DND-41 (cell line): ENCODE results near the gene GTPBP2.

ENCODE experiments used
- ATAC-seq: fragments of 200-7000 bp; cut with Tn5 transposase; 3 replicates; pipeline ENCODE4 v1.9.1; 2021; ENCODE audit warnings: low read depth; ENCODE audit not compliant: insufficient read depth
- DNase-seq: peaks from one replicate; pipeline ENCODE4 v3.0.0-alpha.2; 2020
- H2AFZ ChIP-seq: 2 replicates; pipeline ENCODE4 v1.6.0; 2012; ENCODE audit warnings: low read depth, low read length
- H3K27ac ChIP-seq: 2 replicates; pipeline ENCODE4 v1.5.1; 2012; ENCODE audit warnings: low read length, inconsistent platforms
- H3K27me3 ChIP-seq: fragments of 200-600 bp; sonication (generic); 2 replicates; pipeline ENCODE4 v1.6.0; 2012; ENCODE audit warnings: low read length, mild to moderate bottlenecking, inconsistent platforms; ENCODE audit not compliant: insufficient read depth, poor library complexity
- H3K36me3 ChIP-seq: 2 replicates; pipeline ENCODE4 v1.5.1; 2012; ENCODE audit warnings: low read length, inconsistent platforms; ENCODE audit not compliant: insufficient read depth
- H3K4me1 ChIP-seq: 2 replicates; pipeline ENCODE4 v1.5.1; 2012; ENCODE audit warnings: mild to moderate bottlenecking, low read length; ENCODE audit not compliant: insufficient read depth
- H3K4me2 ChIP-seq: 2 replicates; pipeline ENCODE4 v1.6.0; 2012; ENCODE audit warnings: mild to moderate bottlenecking, moderate library complexity, low read length, inconsistent platforms; ENCODE audit not compliant: insufficient read depth
- H3K4me3 ChIP-seq, 2 experiments: fragments of 200-600 bp in 1 of 2; shearing (Covaris generic) in 1 of 2; 2 replicates each; pipeline ENCODE4 v1.5.1; 2012 to 2016; ENCODE audit warnings: inconsistent platforms in 2 of 2, low read length in 2 of 2, mild to moderate bottlenecking in 2 of 2, low read depth in 1 of 2, moderate library complexity in 1 of 2
- H3K79me2 ChIP-seq: 2 replicates; pipeline ENCODE4 v1.6.0; 2012; ENCODE audit warnings: low read length, inconsistent platforms; ENCODE audit not compliant: insufficient read depth
- H3K9ac ChIP-seq: 2 replicates; pipeline ENCODE4 v1.6.0; 2012; ENCODE audit warnings: low read depth, mild to moderate bottlenecking, inconsistent platforms, low read length, moderate library complexity
- H3K9me3 ChIP-seq: 2 replicates; pipeline ENCODE4 v1.5.1; 2012; ENCODE audit warnings: low read length, moderate library complexity, mild to moderate bottlenecking, inconsistent platforms; ENCODE audit not compliant: insufficient read depth, severe bottlenecking
- H4K20me1 ChIP-seq: 2 replicates; pipeline ENCODE4 v1.6.0; 2012; ENCODE audit warnings: low read length; ENCODE audit not compliant: insufficient read depth
- EZH2 ChIP-seq: IDR thresholded peaks from 3 replicates; pipeline ENCODE4 v1.6.1; 2012; ENCODE audit warnings: borderline replicate concordance, low read depth, mild to moderate bottlenecking, moderate library complexity, low read length, inconsistent platforms; ENCODE audit not compliant: severe bottlenecking
- TF ChIP-seq, protein P1 (sequence below): IDR thresholded peaks from 2 replicates; pipeline ENCODE4 v1.5.1; 2012; ENCODE audit warnings: borderline replicate concordance, low read length, moderate library complexity, mild to moderate bottlenecking; ENCODE audit not compliant: poor library complexity, severe bottlenecking; ENCODE audit errors: extremely low read depth

Gene GTPBP2

DNA sequence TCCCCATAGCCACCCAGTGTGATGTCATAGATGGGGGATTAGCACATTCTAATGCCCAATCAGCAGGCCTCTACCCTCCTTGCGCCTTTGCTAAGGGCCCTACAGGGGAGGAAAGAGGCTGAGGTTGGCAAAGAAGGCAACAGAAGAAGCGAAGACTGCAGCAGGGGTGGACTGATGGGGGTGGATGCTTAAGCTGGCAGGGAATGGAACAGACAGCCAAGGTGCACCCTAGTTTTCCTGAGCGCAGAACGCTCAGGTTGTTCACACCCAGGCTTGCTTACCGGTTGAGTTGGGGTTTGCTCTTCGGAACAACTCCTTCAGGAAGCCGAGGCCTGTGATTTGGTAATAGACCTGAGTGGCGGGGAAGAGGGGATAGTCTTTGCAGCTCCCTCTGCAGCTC, 45.9 kb upstream of the GTPBP2 start:
- H3K4me3 ChIP-seq, result no peak overlapping the region
- no peak overlapping the region for H3K4me2 ChIP-seq
- H2AFZ ChIP-seq, result no peak overlapping the region
- no peaks in the 10 kb centered on the region for H3K4me1 ChIP-seq
- H3K9me3 ChIP-seq, result no peaks in the 10 kb centered on the region
- H4K20me1 ChIP-seq, result peaks cover 7% of the 10 kb centered on the region; the same call in 1 of the 2 replicates
- no peak overlapping the region for H3K27ac ChIP-seq
- TF ChIP-seq EZH2, result no peak
- TF ChIP-seq, protein P1, sequence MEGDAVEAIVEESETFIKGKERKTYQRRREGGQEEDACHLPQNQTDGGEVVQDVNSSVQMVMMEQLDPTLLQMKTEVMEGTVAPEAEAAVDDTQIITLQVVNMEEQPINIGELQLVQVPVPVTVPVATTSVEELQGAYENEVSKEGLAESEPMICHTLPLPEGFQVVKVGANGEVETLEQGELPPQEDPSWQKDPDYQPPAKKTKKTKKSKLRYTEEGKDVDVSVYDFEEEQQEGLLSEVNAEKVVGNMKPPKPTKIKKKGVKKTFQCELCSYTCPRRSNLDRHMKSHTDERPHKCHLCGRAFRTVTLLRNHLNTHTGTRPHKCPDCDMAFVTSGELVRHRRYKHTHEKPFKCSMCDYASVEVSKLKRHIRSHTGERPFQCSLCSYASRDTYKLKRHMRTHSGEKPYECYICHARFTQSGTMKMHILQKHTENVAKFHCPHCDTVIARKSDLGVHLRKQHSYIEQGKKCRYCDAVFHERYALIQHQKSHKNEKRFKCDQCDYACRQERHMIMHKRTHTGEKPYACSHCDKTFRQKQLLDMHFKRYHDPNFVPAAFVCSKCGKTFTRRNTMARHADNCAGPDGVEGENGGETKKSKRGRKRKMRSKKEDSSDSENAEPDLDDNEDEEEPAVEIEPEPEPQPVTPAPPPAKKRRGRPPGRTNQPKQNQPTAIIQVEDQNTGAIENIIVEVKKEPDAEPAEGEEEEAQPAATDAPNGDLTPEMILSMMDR, result no peak
- H3K79me2 ChIP-seq, result no peaks in the 10 kb centered on the region
- DNase-seq (no peak), ATAC-seq (no peak)
- no peaks in the 10 kb centered on the region for H3K27me3 ChIP-seq
- peaks cover 88% of the 10 kb centered on the region for H3K36me3 ChIP-seq
- no peak overlapping the region for H3K9ac ChIP-seq

DNA sequence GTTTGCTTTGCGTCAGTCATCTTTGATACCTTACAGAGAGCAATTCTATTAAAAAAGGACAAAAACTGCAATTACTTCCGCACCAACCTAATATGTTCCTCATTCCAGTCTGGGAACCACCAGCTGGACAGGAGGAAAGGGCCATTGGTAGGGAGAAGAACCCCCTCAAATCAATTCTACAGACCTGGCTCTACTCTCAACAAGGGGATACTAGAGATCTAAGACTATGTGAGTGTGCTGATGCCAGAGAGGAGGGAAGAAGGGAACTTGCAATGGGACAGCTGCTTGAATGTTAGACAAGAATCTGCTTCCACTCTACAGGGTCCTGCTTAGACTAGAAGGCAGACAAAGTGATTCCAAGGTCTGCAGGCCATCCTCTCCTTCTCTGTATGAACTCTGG, 45.2 kb upstream of the GTPBP2 start:
- H4K20me1 ChIP-seq, result 0 out of 2 replicates have a peak, but pooled peaks cover 3% of the 10 kb centered on the region
- ATAC-seq, result no peak
- no peaks in the 10 kb centered on the region for H3K4me1 ChIP-seq
- H3K9me3 ChIP-seq, result no peaks in the 10 kb centered on the region
- TF ChIP-seq EZH2, result no peak
- TF ChIP-seq, protein P1, result no peak
- H3K4me2 ChIP-seq, result no peak overlapping the region
- H3K4me3 ChIP-seq, result no peak overlapping the region
- H2AFZ ChIP-seq, result no peak overlapping the region
- H3K79me2 ChIP-seq, result no peaks in the 10 kb centered on the region
- H3K9ac ChIP-seq, result no peak overlapping the region
- no peak for DNase-seq
- peaks cover 82% of the 10 kb centered on the region for H3K36me3 ChIP-seq
- H3K27me3 ChIP-seq, result no peaks in the 10 kb centered on the region
- H3K27ac ChIP-seq, result no peak overlapping the region

DNA sequence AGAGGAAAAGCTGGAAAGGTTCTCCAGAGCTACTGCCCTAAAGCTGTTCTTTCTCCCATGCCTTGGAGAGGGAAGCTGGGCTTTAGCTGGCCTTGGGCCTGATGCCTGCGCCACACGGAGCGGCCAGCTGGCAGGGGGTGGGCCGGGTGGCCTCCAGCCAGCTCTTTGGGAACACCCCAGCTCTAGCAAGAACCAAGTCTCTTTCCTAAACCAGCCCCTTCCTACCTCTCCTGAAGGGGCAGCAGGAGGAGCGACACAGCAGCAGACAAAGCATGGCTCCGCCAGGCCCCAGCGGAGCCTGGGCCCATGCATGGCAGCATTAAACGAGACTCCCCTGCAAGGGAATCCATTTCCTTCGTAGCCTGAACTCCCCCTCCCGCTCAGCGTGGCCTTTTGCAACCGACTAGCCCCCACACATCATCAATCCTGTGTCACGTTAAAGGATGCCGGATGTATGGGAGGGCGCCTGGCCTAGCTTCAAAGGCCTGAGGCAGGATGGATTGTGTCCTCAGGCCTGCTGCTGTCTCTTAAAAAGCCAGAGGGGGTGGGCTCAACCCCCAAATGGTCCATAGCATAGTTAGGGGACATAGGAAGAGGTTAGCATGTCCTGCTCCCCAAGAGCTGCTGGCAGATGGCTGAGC, 44.5 kb upstream of the GTPBP2 start:
- no peak for TF ChIP-seq EZH2
- TF ChIP-seq, protein P1, result no peak
- Histone ChIP-seq H3K27ac (no peak overlapping the region), H3K9ac (no peak overlapping the region), H3K27me3 (no peaks in the 10 kb centered on the region), H2AFZ (no peak overlapping the region), H3K9me3 (no peaks in the 10 kb centered on the region), H3K79me2 (no peaks in the 10 kb centered on the region), H4K20me1 (peaks cover 2% of the 10 kb centered on the region; the same call in 1 of the 2 replicates), H3K36me3 (peaks cover 75% of the 10 kb centered on the region), H3K4me1 (no peaks in the 10 kb centered on the region), H3K4me2 (no peak overlapping the region), H3K4me3 (no peak overlapping the region)
- ATAC-seq (no peak), DNase-seq (no peak)
